ENCODE results near the gene ABLIM1. TPM values are rescaled to one million over a fixed set of nuclear protein-coding genes. Genes with fewer than 3 reads are reported as not detected.
"Not testable (repeated sequence)": the region's sequence is repeated elsewhere in the genome, so short reads cannot be mapped to it uniquely, and the experiment has no call there.

ABLIM1 gene
- 100 to 1,000 TPM; 137 to 149 TPM for total RNA-seq

DNA sequence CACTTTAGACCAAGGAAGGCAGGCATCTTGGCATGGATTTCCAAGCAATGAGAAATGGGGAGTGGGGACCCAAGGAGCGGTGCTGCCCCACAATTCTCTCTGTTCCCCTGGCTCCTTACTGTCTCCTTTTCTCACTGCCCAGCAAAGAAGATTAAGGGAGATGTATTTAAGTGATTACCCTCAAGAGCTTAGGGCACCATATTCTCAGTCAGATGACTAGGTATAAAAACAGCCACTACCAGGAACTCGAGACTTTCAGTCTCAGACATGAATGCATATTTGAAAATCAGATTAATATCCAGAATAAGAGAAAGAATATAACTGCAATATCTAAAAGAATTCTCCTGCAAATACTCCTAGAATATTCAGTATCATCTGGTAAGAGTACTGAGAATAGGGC is at the start of gene ABLIM1:
Gene ABLIM1 (minus strand): TSS at position 101 of the 400 bp plus-strand sequence. CDS start 75 bp downstream, at position 26.
- H3K4me1 Mint-ChIP-seq = peaks cover 14% of the 10 kb centered on the region
- H3K9me3 Mint-ChIP-seq = no peaks in the 10 kb centered on the region
- ATAC-seq (ENCODE audit: low read depth) (no peak), DNase-seq (no peak)
- no peak within 1 kb of the TSS for H3K4me3 Mint-ChIP-seq
- peaks cover 17% of the 10 kb centered on the region for H3K27me3 Mint-ChIP-seq
- H3K27ac Mint-ChIP-seq = no peak within 1 kb of the TSS
- H3K36me3 Mint-ChIP-seq = no peaks in the 10 kb centered on the region
- POLR2A ChIA-PET = no interaction called here

DNA sequence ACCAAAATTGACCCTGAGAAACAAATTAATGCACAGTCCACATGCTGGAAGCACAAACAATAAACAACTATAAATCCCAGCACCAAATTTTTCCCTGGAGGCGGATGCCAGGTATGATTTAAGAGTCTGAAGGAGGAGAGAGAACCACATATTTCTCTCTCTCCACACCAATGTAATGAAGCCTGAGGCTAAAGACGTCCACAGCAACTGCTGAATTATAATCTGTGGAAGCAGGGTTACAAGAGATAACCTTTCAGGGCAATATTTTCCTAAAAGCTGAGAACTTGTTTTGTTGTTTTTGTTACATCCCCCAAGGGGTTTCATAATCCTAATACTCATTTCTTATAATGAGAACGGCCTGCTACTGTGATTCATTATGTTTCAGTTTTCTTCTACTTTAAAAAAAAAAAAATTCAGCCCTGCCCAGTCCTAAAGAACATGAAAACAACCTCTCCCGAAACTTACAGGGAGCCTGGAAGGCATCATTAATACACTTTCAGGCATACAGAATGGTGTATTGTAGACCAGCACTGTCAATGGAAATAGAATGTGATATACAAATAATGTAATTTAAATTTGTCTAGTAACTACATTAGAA is 48.5 kb upstream of the ABLIM1 start:
- H3K36me3 Mint-ChIP-seq = no peaks in the 10 kb centered on the region
- no peak overlapping the region for H3K27ac Mint-ChIP-seq
- H3K27me3 Mint-ChIP-seq = peaks cover 26% of the 10 kb centered on the region
- H3K9me3 Mint-ChIP-seq = no peaks in the 10 kb centered on the region
- H3K4me3 Mint-ChIP-seq = no peak overlapping the region
- H3K4me1 Mint-ChIP-seq = no peaks in the 10 kb centered on the region
- ATAC-seq (ENCODE audit: low read depth) (no peak), DNase-seq (no peak)
- POLR2A ChIA-PET = no interaction called here

DNA sequence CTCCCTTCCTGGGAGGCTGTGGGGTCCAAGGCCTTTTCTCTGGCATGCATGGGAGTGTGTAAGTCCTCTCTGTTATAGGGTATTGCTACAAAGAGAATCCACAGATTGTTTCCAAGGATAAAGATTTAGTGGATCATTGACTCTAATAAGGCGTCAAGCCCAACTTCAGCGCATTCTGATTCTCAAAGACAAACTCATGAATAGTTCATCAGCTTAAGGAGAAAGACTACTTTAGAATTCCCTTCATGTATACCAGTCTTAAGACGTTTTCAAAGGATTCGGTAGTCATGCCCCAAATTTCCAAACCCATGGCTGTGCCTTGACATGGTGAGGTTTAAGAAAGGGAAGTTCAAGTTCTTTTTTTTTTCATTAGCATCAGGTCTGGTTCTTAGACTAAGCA is 46.6 kb upstream of the ABLIM1 start:
- Mint-ChIP-seq H3K4me3 (no peak overlapping the region), H3K36me3 (no peaks in the 10 kb centered on the region), H3K27me3 (peaks cover 28% of the 10 kb centered on the region), H3K9me3 (no peaks in the 10 kb centered on the region), H3K27ac (no peak overlapping the region), H3K4me1 (no peaks in the 10 kb centered on the region)
- POLR2A ChIA-PET = no interaction called here
- DNase-seq = no peak
- ATAC-seq (ENCODE audit: low read depth) = no peak

DNA sequence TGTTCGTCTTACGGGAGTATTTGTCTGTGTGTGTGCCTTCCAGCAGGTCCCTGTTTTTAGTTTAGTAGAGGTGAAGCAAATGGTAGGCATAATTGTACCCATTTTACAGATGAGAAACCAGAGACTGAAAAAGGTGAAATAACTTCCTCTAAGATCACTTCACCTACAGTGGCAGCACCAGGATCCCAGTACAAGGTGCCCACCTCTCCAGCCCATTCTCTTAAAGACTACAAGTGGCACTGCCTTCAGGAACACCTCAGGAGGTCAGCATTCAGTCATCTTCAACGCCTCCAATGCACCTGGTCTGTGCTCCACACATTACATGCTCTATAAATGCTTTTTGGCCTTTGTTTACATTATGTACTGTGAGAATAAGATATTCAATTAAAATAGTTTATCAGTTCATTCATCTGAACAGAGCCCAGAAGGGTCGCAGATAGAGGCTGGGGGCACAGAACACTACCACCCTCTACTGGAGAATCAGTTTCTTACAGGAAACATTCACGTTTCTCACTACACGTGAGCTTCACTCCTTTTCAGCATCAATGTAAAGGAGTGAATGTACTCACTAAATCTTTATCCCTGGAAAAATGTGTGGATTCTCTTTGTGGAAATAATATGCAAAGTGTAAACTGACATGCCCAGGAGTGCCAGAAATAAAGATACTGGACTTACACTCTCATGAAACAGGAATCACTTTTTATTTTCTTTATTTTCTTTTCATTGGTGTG is 45.5 kb upstream of the ABLIM1 start:
- no peak for DNase-seq
- Mint-ChIP-seq H3K27me3 (peaks cover 33% of the 10 kb centered on the region), H3K4me3 (no peak overlapping the region), H3K27ac (no peak overlapping the region), H3K9me3 (no peaks in the 10 kb centered on the region), H3K4me1 (no peaks in the 10 kb centered on the region), H3K36me3 (no peaks in the 10 kb centered on the region)
- POLR2A ChIA-PET = no interaction called here
- ATAC-seq (ENCODE audit: low read depth) = no peak

DNA sequence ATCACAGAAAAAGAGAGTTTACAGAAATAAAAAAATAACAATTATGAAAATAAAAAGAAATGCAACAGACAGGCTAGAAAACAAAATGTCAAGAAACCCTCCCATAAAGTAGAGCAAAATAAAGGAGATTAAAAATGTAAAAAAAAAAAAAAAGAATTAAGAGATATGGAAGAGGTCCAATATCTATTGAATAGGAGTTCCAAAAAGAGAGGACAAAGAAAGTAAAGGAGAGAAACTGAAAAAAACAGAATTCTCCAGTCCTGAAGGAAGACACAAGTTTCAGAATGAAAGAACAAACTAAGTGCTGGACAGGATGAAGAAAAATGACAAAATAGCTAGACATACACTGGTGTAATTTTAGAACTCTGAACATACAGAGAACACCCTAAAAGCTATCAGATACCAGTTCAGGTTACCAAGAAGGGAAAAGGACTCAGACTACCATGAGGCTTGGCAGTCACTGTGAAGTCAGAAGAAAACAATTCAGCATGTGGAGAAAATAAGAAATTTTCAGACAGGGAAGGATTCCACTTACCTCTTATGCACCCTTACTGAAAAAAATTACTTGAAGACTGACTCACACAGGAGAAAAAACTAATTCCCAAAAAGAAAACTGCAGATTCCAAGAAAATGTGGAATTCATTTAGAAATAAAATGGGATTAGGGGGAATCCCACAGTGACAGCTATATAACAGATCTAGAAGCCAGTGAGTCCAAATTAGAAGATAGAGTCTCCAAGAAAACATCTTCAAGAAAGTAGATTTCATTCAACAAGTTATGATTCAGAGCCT is 40.4 kb upstream of the ABLIM1 start:
- no peaks in the 10 kb centered on the region for H3K9me3 Mint-ChIP-seq
- H3K4me3 Mint-ChIP-seq = no peak overlapping the region
- H3K36me3 Mint-ChIP-seq = no peaks in the 10 kb centered on the region
- no peak for DNase-seq
- H3K4me1 Mint-ChIP-seq = peaks cover 5% of the 10 kb centered on the region
- peaks cover 43% of the 10 kb centered on the region for H3K27me3 Mint-ChIP-seq
- POLR2A ChIA-PET = no interaction called here
- ATAC-seq (ENCODE audit: low read depth) = no peak
- H3K27ac Mint-ChIP-seq = no peak overlapping the region

DNA sequence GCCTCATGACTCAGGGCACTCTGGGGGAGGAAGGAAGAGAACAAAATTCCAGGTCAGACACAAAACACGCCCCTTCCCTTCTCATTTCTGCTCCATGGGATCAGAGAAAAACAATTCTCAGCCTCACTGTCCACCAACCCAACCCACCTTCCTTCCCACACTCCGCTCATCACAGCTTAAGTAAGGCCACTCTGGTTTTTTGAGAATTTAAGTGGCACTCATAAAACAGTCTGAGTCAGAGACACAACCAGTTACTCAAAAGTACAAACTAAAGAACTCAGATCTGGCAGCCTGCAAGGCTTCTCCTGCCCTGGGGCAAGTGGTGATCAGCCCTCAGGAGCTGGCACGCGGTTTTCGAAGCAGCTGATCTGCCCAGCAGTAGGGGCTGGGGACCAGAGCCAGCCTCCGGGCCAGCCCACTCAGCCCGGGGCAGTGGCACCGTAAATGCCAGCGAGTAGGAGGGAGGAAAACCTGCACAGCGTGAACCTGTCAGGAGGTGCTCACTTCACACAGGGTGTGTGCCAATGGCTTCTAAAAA is 39.1 kb upstream of the ABLIM1 start:
- H3K4me3 Mint-ChIP-seq = no peak overlapping the region
- H3K27ac Mint-ChIP-seq = no peak overlapping the region
- H3K4me1 Mint-ChIP-seq = peaks cover 5% of the 10 kb centered on the region
- no peaks in the 10 kb centered on the region for H3K9me3 Mint-ChIP-seq
- POLR2A ChIA-PET = no interaction called here
- no peak for ATAC-seq (ENCODE audit: low read depth)
- no peak for DNase-seq
- H3K36me3 Mint-ChIP-seq = no peaks in the 10 kb centered on the region
- peaks cover 40% of the 10 kb centered on the region for H3K27me3 Mint-ChIP-seq

DNA sequence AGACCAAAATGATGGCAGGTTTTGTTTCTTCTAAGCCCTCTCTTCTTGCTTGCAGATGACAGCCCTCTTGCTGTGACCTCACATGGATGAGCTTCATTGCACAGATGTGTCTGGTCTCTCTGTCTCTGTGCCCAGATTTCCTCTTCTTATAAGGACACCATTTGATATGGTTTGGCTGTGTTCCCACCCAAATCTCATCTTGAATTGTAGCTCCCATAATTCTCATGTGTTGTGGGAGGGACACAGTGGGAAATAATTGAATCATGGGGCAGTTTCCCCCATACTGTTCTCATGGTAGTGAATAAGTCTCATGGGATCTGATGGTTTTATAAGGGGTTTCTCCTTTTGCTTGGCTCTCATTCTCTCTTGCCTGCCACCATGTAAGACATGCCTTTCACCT is 38.2 kb upstream of the ABLIM1 start:
- ATAC-seq (ENCODE audit: low read depth); POLR2A ChIA-PET; H3K4me3 Mint-ChIP-seq; DNase-seq; H3K27ac Mint-ChIP-seq; H3K36me3 Mint-ChIP-seq; H3K9me3 Mint-ChIP-seq; H3K4me1 Mint-ChIP-seq: not testable (repeated sequence)
- peaks cover 44% of the 10 kb centered on the region for H3K27me3 Mint-ChIP-seq

DNA sequence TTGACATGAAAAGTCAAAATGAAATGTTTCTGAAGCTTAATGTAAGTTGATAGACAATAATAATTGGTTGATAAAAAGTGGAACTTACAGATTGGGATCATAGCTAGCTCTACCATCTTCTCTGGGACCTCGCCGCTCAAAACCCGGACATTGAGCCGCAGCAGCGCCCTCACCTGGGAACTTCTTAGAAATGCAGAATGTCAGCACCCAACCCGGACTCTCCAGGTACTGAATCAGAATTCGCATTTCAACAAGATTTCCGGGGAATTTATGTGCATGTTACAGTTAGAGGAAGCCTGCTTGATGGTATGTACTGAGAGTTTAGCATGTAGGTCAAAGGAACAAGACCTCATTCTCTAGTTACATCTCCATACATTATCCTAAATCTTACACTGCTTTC is 36.7 kb upstream of the ABLIM1 start:
- H3K27ac Mint-ChIP-seq = no peak overlapping the region
- POLR2A ChIA-PET = no interaction called here
- peaks cover 41% of the 10 kb centered on the region for H3K27me3 Mint-ChIP-seq
- H3K4me1 Mint-ChIP-seq = peaks cover 5% of the 10 kb centered on the region
- DNase-seq (no peak), ATAC-seq (ENCODE audit: low read depth) (no peak)
- H3K36me3 Mint-ChIP-seq = no peaks in the 10 kb centered on the region
- H3K9me3 Mint-ChIP-seq = no peaks in the 10 kb centered on the region
- no peak overlapping the region for H3K4me3 Mint-ChIP-seq

DNA sequence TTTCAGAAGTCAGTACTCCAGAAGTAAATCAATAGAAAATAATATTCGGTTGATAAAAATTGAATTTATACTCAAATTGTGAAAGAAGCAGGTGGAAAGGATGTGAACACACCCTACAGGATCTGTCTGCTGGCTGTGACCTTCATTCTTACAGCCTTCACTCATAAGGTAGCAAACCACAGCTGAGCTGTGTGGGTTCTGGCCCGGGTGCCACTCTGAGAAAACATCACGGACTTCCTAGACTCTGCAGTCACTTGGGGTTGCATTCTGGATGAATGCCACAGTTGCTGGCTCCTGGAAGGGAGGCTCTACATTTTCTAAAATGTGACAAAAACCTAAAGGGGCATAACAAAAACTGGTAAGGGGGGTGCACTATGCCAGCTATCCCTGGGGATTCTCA is 36.0 kb upstream of the ABLIM1 start:
- H3K36me3 Mint-ChIP-seq = no peaks in the 10 kb centered on the region
- peaks cover 5% of the 10 kb centered on the region for H3K4me1 Mint-ChIP-seq
- DNase-seq = peak; percentile 31
- H3K9me3 Mint-ChIP-seq = no peaks in the 10 kb centered on the region
- H3K27ac Mint-ChIP-seq = no peak overlapping the region
- peak; percentile 97 for ATAC-seq (ENCODE audit: low read depth)
- POLR2A ChIA-PET = interaction anchor here (1.1 kb wide), 1 partner anchor 128 kb away, joined by 3 read pairs; the partner anchor contains the start of gene FHIP2A
- no peak overlapping the region for H3K4me3 Mint-ChIP-seq
- peaks cover 39% of the 10 kb centered on the region for H3K27me3 Mint-ChIP-seq

DNA sequence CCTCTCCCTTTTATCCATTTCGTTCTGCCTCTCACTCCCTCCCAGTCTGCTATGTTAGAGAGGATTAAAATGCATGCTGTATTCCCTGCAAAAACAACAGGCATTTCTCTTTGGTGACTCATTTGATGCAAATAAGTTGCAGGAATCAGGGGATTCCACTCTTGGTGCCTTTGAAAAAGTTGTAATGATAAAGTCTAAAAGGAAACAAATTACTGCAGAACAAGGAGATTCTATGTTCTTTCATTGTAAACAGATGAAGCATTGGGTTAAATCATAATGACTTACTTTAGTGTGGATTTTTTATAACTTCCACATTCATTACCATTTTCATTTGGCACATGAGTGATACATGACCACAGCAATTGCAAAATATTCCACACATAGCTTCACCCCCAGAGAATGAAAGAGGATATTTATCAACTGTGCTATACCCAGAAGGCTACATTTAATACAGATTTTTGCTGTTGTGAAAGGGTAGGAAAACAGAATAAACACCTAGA is 33.4 kb upstream of the ABLIM1 start:
- H3K36me3 Mint-ChIP-seq = no peaks in the 10 kb centered on the region
- H3K9me3 Mint-ChIP-seq = no peaks in the 10 kb centered on the region
- peaks cover 20% of the 10 kb centered on the region for H3K27me3 Mint-ChIP-seq
- ATAC-seq (ENCODE audit: low read depth) (no peak), DNase-seq (no peak)
- H3K27ac Mint-ChIP-seq = no peak overlapping the region
- H3K4me3 Mint-ChIP-seq = no peak overlapping the region
- H3K4me1 Mint-ChIP-seq = peaks cover 5% of the 10 kb centered on the region
- POLR2A ChIA-PET = no interaction called here

DNA sequence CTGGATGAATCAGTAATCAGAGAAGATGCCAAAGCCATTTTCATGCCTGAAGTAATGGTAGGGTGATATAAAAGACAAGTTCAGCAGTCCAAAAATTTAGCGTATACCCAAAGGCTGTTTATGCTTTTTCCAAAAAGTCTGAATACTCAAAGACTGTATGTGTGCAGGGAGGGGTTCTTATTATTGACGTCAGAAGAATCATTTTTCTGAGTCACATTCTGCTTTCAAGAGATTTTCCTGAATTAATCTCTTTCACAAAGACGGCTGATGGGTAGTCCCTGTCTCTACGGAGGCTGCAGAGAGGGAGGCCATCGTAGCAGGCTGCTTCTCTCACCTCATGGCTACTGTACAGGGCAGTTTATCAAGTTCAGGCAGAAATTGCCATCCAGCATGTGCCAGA is 30.7 kb upstream of the ABLIM1 start:
- POLR2A ChIA-PET = interaction anchor here (0.7 kb wide), 1 partner anchor 52 kb away, joined by 5 read pairs; no protein-coding TSS in a partner anchor
- H3K27ac Mint-ChIP-seq = no peak overlapping the region
- DNase-seq = no peak
- peaks cover 15% of the 10 kb centered on the region for H3K27me3 Mint-ChIP-seq
- no peaks in the 10 kb centered on the region for H3K36me3 Mint-ChIP-seq
- H3K9me3 Mint-ChIP-seq = no peaks in the 10 kb centered on the region
- H3K4me3 Mint-ChIP-seq = no peak overlapping the region
- peaks cover under 1% of the 10 kb centered on the region for H3K4me1 Mint-ChIP-seq
- no peak for ATAC-seq (ENCODE audit: low read depth)

DNA sequence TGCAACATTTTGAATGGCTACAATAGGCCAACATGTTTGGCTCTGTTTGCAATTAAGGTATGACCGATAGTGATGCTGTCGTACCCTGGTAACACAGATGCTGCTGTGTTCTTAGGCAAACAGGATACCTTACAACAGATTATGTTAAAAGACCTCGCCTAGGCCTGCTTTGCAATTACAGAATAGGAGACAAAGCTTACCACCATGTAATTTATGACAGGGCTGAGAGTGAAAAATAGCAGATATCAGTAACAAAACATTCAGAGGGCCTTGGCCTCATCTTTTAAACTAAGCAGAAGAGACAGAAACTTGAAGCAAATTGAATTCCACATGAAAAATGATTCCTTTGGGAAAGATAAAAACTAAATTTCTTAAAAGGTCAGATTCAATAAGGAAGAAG is 29.4 kb upstream of the ABLIM1 start:
- ATAC-seq (ENCODE audit: low read depth) = no peak
- no peak for DNase-seq
- H3K4me1 Mint-ChIP-seq = no peaks in the 10 kb centered on the region
- peaks cover 15% of the 10 kb centered on the region for H3K27me3 Mint-ChIP-seq
- POLR2A ChIA-PET = no interaction called here
- H3K9me3 Mint-ChIP-seq = no peaks in the 10 kb centered on the region
- H3K36me3 Mint-ChIP-seq = no peaks in the 10 kb centered on the region
- H3K27ac Mint-ChIP-seq = no peak overlapping the region
- H3K4me3 Mint-ChIP-seq = no peak overlapping the region

DNA sequence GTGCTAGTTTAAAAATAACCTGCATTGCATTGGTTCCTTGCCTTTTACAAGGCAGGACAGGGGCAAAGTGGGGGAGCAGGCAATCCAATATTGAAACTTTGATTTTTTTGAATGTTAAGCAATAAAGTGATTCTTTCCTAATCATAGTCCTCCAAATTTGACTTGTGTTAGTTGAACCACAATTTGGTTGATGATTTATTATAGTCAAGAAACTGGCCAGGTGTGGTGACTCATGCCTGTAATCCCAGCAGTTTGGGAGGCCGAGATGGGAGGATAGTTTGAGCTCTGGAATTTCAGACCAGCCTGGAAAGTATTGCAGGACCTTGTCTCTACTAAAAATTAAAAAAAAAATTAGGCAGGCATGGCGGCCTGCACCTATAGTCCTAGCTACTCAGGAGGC is 27.9 kb upstream of the ABLIM1 start:
- Mint-ChIP-seq H3K27ac (no peak overlapping the region), H3K36me3 (no peaks in the 10 kb centered on the region), H3K4me1 (no peaks in the 10 kb centered on the region), H3K9me3 (no peaks in the 10 kb centered on the region), H3K27me3 (peaks cover 8% of the 10 kb centered on the region), H3K4me3 (no peak overlapping the region)
- ATAC-seq (ENCODE audit: low read depth) (no peak), DNase-seq (no peak)
- POLR2A ChIA-PET = no interaction called here

Measured in activated naive CD8-positive, alpha-beta T cell treated with anti-CD3 and anti-CD28 coated beads, Interleukin-2, amount 10 ng/mL, durations not matched to agents 7 days and 5 days (primary cell).